ACC112 (cell line): ENCODE measurements around the gene GPHN.

Experiments
- H2AFZ ChIP-seq: fragments of 200-600 bp; sonication (generic); one replicate; pipeline ENCODE4 v1.6.0; 2017; ENCODE audit warnings: antibody characterized with exemption, low read length; ENCODE audit not compliant: unreplicated experiment
- H3K27ac ChIP-seq: fragments of 200-600 bp; sonication (generic); 2 replicates; pipeline ENCODE4 v1.5.1; 2014; ENCODE audit warnings: low read depth, mild to moderate bottlenecking, antibody characterized with exemption, low read length, moderate library complexity
- H3K27me3 ChIP-seq: fragments of 200-600 bp; sonication (generic); 2 replicates; pipeline ENCODE4 v1.6.1; 2014; ENCODE audit warnings: mild to moderate bottlenecking, antibody characterized with exemption, low read length, moderate library complexity, mixed read lengths; ENCODE audit not compliant: insufficient read depth
- H3K36me3 ChIP-seq: fragments of 200-600 bp; sonication (generic); 2 replicates; pipeline ENCODE4 v1.6.1; 2016; ENCODE audit warnings: mild to moderate bottlenecking, antibody characterized with exemption, low read length, moderate library complexity, mixed read lengths; ENCODE audit not compliant: insufficient read depth
- H3K4me1 ChIP-seq: fragments of 200-600 bp; sonication (generic); one replicate; pipeline ENCODE4 v1.6.1; 2016; ENCODE audit warnings: low read length, mixed read lengths; ENCODE audit not compliant: insufficient read depth, unreplicated experiment, control insufficient read depth
- H3K4me3 ChIP-seq: fragments of 200-600 bp; sonication (generic); 2 replicates; pipeline ENCODE4 v1.5.1; 2014; ENCODE audit warnings: mild to moderate bottlenecking, low read depth, low read length
- H3K79me2 ChIP-seq: fragments of 200-600 bp; sonication (generic); one replicate; pipeline ENCODE4 v1.6.0; 2016; ENCODE audit warnings: low read length; ENCODE audit not compliant: control insufficient read depth, unreplicated experiment, insufficient read depth

GPHN gene

DNA sequence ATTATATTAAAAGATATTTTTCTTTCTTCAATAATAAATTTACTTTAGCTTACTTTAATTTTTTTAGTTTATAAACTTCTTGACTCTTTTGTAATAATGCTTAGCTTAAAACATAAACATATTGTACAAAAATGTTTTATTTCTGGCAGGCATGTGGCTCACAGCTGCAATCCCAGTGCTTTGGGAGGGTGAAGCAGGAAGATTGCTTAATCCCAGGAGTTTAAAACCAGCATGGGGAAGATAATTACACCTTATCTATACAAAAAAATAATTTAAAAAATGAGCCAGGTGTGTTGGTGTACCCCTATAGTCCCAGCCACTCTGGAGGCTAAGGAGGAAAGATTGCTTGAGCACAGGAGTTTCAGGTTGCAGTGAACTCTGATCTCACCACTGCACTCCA is 120.7 kb downstream of the GPHN start:
- no peak overlapping the region for H3K27ac ChIP-seq
- no peak overlapping the region for H3K4me3 ChIP-seq
- no peaks in the 10 kb centered on the region for H3K27me3 ChIP-seq
- no peaks in the 10 kb centered on the region for H3K4me1 ChIP-seq
- no peak overlapping the region for H2AFZ ChIP-seq
- H3K36me3 ChIP-seq, result no peaks in the 10 kb centered on the region
- H3K79me2 ChIP-seq, result no peaks in the 10 kb centered on the region

GRCh38 chr14:66629499-66629898 is 121.6 kb downstream of the GPHN start:
- H3K36me3 ChIP-seq, result no peaks in the 10 kb centered on the region
- H2AFZ ChIP-seq, result no peak overlapping the region
- no peak overlapping the region for H3K4me3 ChIP-seq
- H3K79me2 ChIP-seq, result no peaks in the 10 kb centered on the region
- H3K4me1 ChIP-seq, result no peaks in the 10 kb centered on the region
- H3K27ac ChIP-seq, result no peak overlapping the region
- no peaks in the 10 kb centered on the region for H3K27me3 ChIP-seq

- no peak overlapping the region for H3K27ac ChIP-seq
- H3K79me2 ChIP-seq, result peaks cover 4% of the 10 kb centered on the region
- peaks cover 18% of the 10 kb centered on the region for H3K4me1 ChIP-seq
- H3K4me3 ChIP-seq, result no peak overlapping the region
- no peak overlapping the region for H2AFZ ChIP-seq
- no peaks in the 10 kb centered on the region for H3K36me3 ChIP-seq
- H3K27me3 ChIP-seq, result no peaks in the 10 kb centered on the region
Measured at GRCh38 chr14:66634876-66635275, 126.9 kb downstream of the GPHN start.

DNA sequence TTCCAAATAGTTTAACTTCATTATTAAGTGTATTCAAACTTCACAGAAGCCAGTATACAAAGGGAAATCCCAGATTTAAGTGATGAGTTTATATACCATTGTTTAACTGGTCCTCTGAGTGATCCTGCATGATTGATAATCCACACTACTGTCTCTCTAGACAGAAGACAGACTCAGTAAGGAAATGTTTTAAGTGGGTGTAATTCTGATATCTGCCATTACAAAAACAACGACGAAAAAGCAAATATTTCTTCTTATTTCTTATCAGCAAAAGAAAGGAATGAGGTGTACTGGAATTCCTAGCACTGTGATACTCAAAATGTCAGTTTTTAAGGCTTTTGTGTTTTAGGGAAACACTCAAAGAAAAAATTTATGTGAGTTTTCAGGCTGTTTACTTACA is 127.5 kb downstream of the GPHN start:
- Histone ChIP-seq H3K4me1 (peaks cover 18% of the 10 kb centered on the region), H3K27me3 (no peaks in the 10 kb centered on the region), H3K27ac (no peak overlapping the region), H3K4me3 (no peak overlapping the region), H3K36me3 (no peaks in the 10 kb centered on the region), H3K79me2 (peaks cover 4% of the 10 kb centered on the region), H2AFZ (no peak overlapping the region)

- Histone ChIP-seq H3K4me1 (peaks cover 18% of the 10 kb centered on the region), H3K27ac (no peak overlapping the region), H3K4me3 (no peak overlapping the region), H3K79me2 (peaks cover 4% of the 10 kb centered on the region), H3K36me3 (no peaks in the 10 kb centered on the region), H3K27me3 (no peaks in the 10 kb centered on the region), H2AFZ (no peak overlapping the region)
Measured at GRCh38 chr14:66636240-66636639, 128.3 kb downstream of the GPHN start.

GRCh38 chr14:66638689-66639088 is 130.7 kb downstream of the GPHN start:
- no peaks in the 10 kb centered on the region for H3K27me3 ChIP-seq
- H3K4me3 ChIP-seq, result no peak overlapping the region
- H3K36me3 ChIP-seq, result no peaks in the 10 kb centered on the region
- H3K27ac ChIP-seq, result no peak overlapping the region
- H3K79me2 ChIP-seq, result peaks cover 8% of the 10 kb centered on the region
- peaks cover 25% of the 10 kb centered on the region for H3K4me1 ChIP-seq
- no peak overlapping the region for H2AFZ ChIP-seq

DNA sequence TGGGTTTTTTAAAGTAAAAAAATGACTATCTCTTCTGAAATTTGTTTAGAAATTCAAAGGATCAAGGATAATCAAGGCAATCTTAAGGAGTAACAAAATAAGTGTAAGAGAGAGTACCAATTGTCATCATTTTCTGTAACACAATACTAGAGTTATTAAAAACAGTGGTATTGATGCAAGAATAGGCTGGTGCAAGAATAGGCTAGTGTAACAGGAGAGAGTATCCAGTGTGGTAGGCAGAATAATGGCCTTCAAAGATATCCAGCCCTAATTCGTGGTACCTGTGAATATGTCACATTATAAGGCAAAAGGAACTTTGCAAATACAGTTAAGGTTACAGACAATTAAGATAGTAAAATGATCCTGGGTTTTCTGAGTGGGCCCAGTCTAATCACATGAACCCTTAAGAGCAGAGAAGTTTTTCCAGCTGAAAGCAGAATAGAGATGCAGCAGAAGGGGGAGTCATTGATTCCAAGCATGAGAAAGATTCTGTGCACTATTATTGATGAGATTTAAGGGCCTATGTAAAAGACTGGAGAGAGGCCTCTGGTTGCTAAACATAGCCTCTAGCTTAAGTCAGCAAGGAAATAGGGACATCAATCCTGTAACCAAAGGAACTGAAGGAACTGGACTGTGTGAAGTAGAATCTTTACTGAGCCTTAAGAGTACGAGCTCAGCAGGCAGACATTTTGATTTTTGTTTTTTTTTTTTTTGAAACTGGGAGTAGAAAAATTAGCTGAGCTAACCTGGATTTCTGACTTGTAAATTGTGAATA is 134.1 kb downstream of the GPHN start:
- Histone ChIP-seq H3K36me3 (no peaks in the 10 kb centered on the region), H3K4me1 (peaks cover 18% of the 10 kb centered on the region), H3K27ac (no peak overlapping the region), H3K27me3 (no peaks in the 10 kb centered on the region), H3K79me2 (peaks cover 8% of the 10 kb centered on the region), H2AFZ (no peak overlapping the region), H3K4me3 (no peak overlapping the region)

DNA sequence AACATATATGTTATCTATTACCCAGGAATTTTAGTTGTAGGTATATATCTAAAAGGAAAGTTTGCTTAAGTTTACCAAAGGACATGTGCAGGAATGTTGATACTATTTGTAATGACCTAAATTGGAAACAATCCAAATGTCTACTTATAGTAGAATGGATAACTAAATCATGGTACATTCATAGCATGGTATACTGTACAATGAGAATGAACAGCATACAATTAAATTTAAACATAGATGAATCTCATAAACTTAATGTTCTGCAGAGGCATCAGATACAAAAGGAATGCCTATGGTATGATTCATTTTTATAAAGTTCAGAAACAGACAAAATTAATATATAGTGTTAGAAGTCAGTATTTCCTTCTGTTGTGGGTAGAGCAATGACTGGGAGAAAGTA is 135.4 kb downstream of the GPHN start:
- Histone ChIP-seq H3K79me2 (peaks cover 8% of the 10 kb centered on the region), H3K4me3 (no peak overlapping the region), H3K4me1 (peaks cover 15% of the 10 kb centered on the region), H3K36me3 (no peaks in the 10 kb centered on the region), H3K27me3 (no peaks in the 10 kb centered on the region), H3K27ac (no peak overlapping the region), H2AFZ (no peak overlapping the region)

- H3K36me3 ChIP-seq, result no peaks in the 10 kb centered on the region
- H3K79me2 ChIP-seq, result peaks cover 4% of the 10 kb centered on the region
- no peak overlapping the region for H3K27ac ChIP-seq
- H3K27me3 ChIP-seq, result no peaks in the 10 kb centered on the region
- H3K4me1 ChIP-seq, result peaks cover 6% of the 10 kb centered on the region
- H2AFZ ChIP-seq, result no peak overlapping the region
- H3K4me3 ChIP-seq, result no peak overlapping the region
Measured at GRCh38 chr14:66645716-66646115, 137.8 kb downstream of the GPHN start.

DNA sequence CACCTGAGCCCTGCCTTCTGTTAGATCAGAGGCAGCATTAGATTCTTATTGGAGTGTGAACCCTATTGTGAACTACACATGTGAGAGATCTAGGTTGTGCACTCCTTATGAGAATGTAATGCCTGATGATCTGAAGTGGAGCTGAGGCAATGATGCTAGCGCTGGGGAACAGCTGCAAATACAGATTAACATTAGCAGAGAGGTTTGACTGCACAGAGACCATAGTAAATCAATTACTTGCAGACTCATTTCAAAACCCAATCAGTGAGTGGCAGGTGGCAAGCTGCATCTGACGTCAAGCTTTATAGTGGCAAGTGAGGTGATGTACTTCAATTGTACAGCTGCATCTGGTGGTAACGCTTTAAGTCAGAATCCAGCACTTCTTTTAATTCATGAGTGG is 141.6 kb downstream of the GPHN start:
- no peaks in the 10 kb centered on the region for H3K4me1 ChIP-seq
- no peak overlapping the region for H3K4me3 ChIP-seq
- H3K27ac ChIP-seq, result no peak overlapping the region
- no peaks in the 10 kb centered on the region for H3K27me3 ChIP-seq
- H3K79me2 ChIP-seq, result no peaks in the 10 kb centered on the region
- H2AFZ ChIP-seq, result no peak overlapping the region
- no peaks in the 10 kb centered on the region for H3K36me3 ChIP-seq

DNA sequence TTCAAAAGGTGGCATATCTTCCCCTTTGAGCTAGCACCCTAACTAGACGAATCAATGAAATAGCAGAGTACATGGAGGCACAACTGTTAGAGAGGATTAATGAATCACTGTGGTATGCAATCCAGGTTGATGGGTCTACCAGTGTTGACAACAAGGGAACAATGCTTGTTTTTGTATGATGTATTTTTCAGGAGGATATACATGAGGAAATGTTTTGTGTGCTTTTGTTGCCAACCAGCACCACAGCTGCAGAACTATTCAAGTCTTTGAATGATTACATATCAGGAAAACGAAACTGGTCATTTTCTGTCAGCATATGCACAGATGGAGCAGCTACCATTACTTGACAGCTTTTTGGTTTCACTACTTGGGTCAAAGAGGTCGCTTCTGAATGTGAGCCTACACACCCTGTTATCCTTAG is 142.6 kb downstream of the GPHN start:
- H2AFZ ChIP-seq, result no peak overlapping the region

More for the DNA sequence above, 142.6 kb downstream of the GPHN start:
- Histone ChIP-seq H3K27me3 (no peaks in the 10 kb centered on the region), H3K4me3 (no peak overlapping the region), H3K36me3 (no peaks in the 10 kb centered on the region), H3K4me1 (no peaks in the 10 kb centered on the region), H3K27ac (no peak overlapping the region), H3K79me2 (no peaks in the 10 kb centered on the region)
